IMR-90 (cell line): Measurements from ENCODE around the gene GSG1L. TPM values are rescaled to one million over a fixed set of nuclear protein-coding genes. Genes with fewer than 3 reads are reported as not detected.

Source experiments
- ATAC-seq: fragments of 200-7000 bp; cut with Tn5 transposase; 2 replicates; pipeline ENCODE4 v1.9.1; 2020; ENCODE audit warnings: low read depth, mild to moderate bottlenecking, moderate library complexity
- BruUV-seq: library from RNA; stranded (reverse); fragments of 400-500 nt; replicated peaks from 2 replicates; lab custom pipeline; 2021; lab: Mats Ljungman, UMichigan
- CTCF ChIA-PET: fragments of 300-600 bp; formaldehyde crosslinking; extraction: SDS; loops from one replicate; lab custom pipeline; 2021; ENCODE audit warnings: antibody characterized with exemption; lab: Yijun Ruan, JAX
- POLR2A ChIA-PET: fragments of 300-600 bp; sonication (Branson Sonifier 250); formaldehyde crosslinking; loops from one replicate; lab custom pipeline; 2022; ENCODE audit warnings: antibody characterized with exemption; ENCODE audit not compliant: unreplicated experiment; lab: Charles Lee
- DNase-seq: peaks from one replicate; pipeline ENCODE4 v3.0.0; 2013
- H2AFZ ChIP-seq: replicated peaks from 2 replicates; pipeline ENCODE3; 2013; ENCODE audit warnings: low read length, mild to moderate bottlenecking; ENCODE audit not compliant: poor library complexity
- H2AK5ac ChIP-seq: 2 replicates; pipeline ENCODE4 v1.6.1; 2013; ENCODE audit warnings: low read depth, low read length, inconsistent platforms
- H2AK9ac ChIP-seq: replicated peaks from 2 replicates; pipeline ENCODE3; 2013; ENCODE audit warnings: mild to moderate bottlenecking, low read depth, low read length, moderate library complexity; ENCODE audit not compliant: poor library complexity
- H2BK120ac ChIP-seq: 2 replicates; pipeline ENCODE4 v1.6.1; 2013; ENCODE audit warnings: low read depth, low read length, inconsistent platforms
- H2BK15ac ChIP-seq: 3 replicates; pipeline ENCODE4 v1.6.1; 2013; ENCODE audit warnings: low read depth, low read length, inconsistent platforms
- H2BK20ac ChIP-seq: 2 replicates; pipeline ENCODE4 v1.6.1; 2013; ENCODE audit warnings: low read depth, mild to moderate bottlenecking, inconsistent platforms, low read length, moderate library complexity
- H2BK5ac ChIP-seq: 2 replicates; pipeline ENCODE4 v1.6.1; 2013; ENCODE audit warnings: mild to moderate bottlenecking, low read depth, low read length, inconsistent platforms; ENCODE audit not compliant: poor library complexity, severe bottlenecking
- H3K14ac ChIP-seq: replicated peaks from 2 replicates; pipeline ENCODE4 v1.6.1; 2013; ENCODE audit warnings: low read depth, low read length, inconsistent platforms
- H3K18ac ChIP-seq: 2 replicates; pipeline ENCODE4 v1.6.1; 2013; ENCODE audit warnings: low read depth, low read length, control low read depth
- H3K23ac ChIP-seq: 2 replicates; pipeline ENCODE4 v1.6.1; 2013; ENCODE audit warnings: low read depth, low read length, inconsistent platforms
- H3K27ac ChIP-seq: 2 replicates; pipeline ENCODE4 v1.5.1; 2013; ENCODE audit warnings: mild to moderate bottlenecking, control low read depth, low read length; ENCODE audit not compliant: insufficient read depth
- H3K27me3 ChIP-seq: 2 replicates; pipeline ENCODE4 v1.6.1; 2013; ENCODE audit warnings: low read length; ENCODE audit not compliant: control insufficient read depth, insufficient read depth
- H3K36me3 ChIP-seq: 2 replicates; pipeline ENCODE4 v1.6.1; 2013; ENCODE audit warnings: low read length, mixed read lengths; ENCODE audit not compliant: control insufficient read depth, insufficient read depth
- H3K4ac ChIP-seq: 2 replicates; pipeline ENCODE4 v1.6.1; 2013; ENCODE audit warnings: low read depth, low read length, inconsistent platforms
- H3K4me1 ChIP-seq: 2 replicates; pipeline ENCODE4 v1.6.1; 2013; ENCODE audit warnings: low read length, mixed read lengths; ENCODE audit not compliant: control insufficient read depth, insufficient read depth
- H3K4me2 ChIP-seq: 2 replicates; pipeline ENCODE4 v1.6.1; 2013; ENCODE audit warnings: low read depth, mild to moderate bottlenecking, control low read depth, low read length, moderate library complexity
- H3K4me3 ChIP-seq: 2 replicates; pipeline ENCODE4 v1.5.1; 2013; ENCODE audit warnings: low read depth, mild to moderate bottlenecking, control low read depth, low read length, moderate library complexity; ENCODE audit not compliant: insufficient read depth
- H3K56ac ChIP-seq: 2 replicates; pipeline ENCODE4 v1.6.1; 2013; ENCODE audit warnings: low read length, inconsistent platforms; ENCODE audit not compliant: insufficient read depth; ENCODE audit errors: extremely low read depth
- H3K79me1 ChIP-seq, 2 experiments: 2 replicates each; pipeline ENCODE4 v1.6.1; 2013; ENCODE audit warnings: low read length in 2 of 2, inconsistent platforms in 1 of 2, low read depth in 1 of 2
- H3K9ac ChIP-seq: 2 replicates; pipeline ENCODE4 v1.6.1; 2013; ENCODE audit warnings: low read depth, low read length, control low read depth
- H3K9me1 ChIP-seq: 2 replicates; pipeline ENCODE4 v1.6.1; 2013; ENCODE audit warnings: low read length, inconsistent platforms; ENCODE audit not compliant: insufficient read depth
- H3K9me3 ChIP-seq: 2 replicates; pipeline ENCODE4 v1.6.1; 2013; ENCODE audit warnings: low read length; ENCODE audit not compliant: control insufficient read depth, insufficient read depth
- H4K20me1 ChIP-seq: 2 replicates; pipeline ENCODE4 v1.6.1; 2013; ENCODE audit warnings: low read length, inconsistent platforms; ENCODE audit not compliant: insufficient read depth
- H4K5ac ChIP-seq: 2 replicates; pipeline ENCODE4 v1.6.1; 2013; ENCODE audit warnings: mild to moderate bottlenecking, low read depth, low read length, control low read depth
- H4K8ac ChIP-seq, 2 experiments: 2 replicates each; pipeline ENCODE4 v1.6.1; 2013; ENCODE audit warnings: low read depth in 2 of 2, low read length in 2 of 2, control low read depth in 1 of 2, inconsistent platforms in 1 of 2
- H4K91ac ChIP-seq: 2 replicates; pipeline ENCODE4 v1.6.1; 2013; ENCODE audit warnings: low read depth, low read length, inconsistent platforms; ENCODE audit not compliant: insufficient read depth
- SMC3 ChIP-seq: fragments of 150-350 bp; IDR thresholded peaks from 2 replicates; pipeline ENCODE4 v1.6.1; 2016; ENCODE audit warnings: low read depth, mild to moderate bottlenecking, antibody characterized with exemption, low read length, moderate library complexity
- WGBS, 2 experiments: methylation state at CpG; one replicate each; pipeline versions ENCODE4 v1.1.5 to v1.1.7; 2013; ENCODE audit warnings: missing lambda C conversion rate in 2 of 2; ENCODE audit not compliant: insufficient read length in 1 of 2; ENCODE audit errors: extremely low coverage in 2 of 2; 5-methylcytosine and 5-hydroxymethylcytosine counted together
- dilution Hi-C: fragments of 300-500 bp; cut with HindIII; formaldehyde crosslinking; loops from one replicate; pipeline ENCODE4 v1.14.3; 2018; ENCODE audit warnings: low sequenced_read_pairs; ENCODE audit not compliant: unreplicated experiment
- in situ Hi-C: fragments of 300-500 bp; cut with MboI; formaldehyde crosslinking; loops from 3 replicates; pipeline ENCODE4 v1.14.3; 2019; ENCODE audit warnings: low sequenced_read_pairs, inconsistent platforms, mixed read lengths
- intact Hi-C: fragments of 100-400 bp; cut with micrococcal nuclease; formaldehyde crosslinking; loops from 2 replicates; pipeline ENCODE4 v1.10.0; 2022
- polyA plus RNA-seq, 3 experiments: library from polyadenylated mRNA; depleted of rRNA; stranded (reverse); fragments of >200 nt; gene quantifications; 2 replicates each; pipeline ENCODE4 v1.2.3, GENCODE V29; 2012; ENCODE audit warnings: low replicate concordance in 1 of 3
- total RNA-seq: library from RNA; depleted of rRNA; stranded (reverse); fragments of >200 nt; gene quantifications from 2 replicates; pipeline ENCODE4 v1.2.3, GENCODE V29; 2012

Gene GSG1L
- total and polyA plus RNA-seq, 2 of the 4 experiments (the other 2 are of a cell fraction): not detected

DNA sequence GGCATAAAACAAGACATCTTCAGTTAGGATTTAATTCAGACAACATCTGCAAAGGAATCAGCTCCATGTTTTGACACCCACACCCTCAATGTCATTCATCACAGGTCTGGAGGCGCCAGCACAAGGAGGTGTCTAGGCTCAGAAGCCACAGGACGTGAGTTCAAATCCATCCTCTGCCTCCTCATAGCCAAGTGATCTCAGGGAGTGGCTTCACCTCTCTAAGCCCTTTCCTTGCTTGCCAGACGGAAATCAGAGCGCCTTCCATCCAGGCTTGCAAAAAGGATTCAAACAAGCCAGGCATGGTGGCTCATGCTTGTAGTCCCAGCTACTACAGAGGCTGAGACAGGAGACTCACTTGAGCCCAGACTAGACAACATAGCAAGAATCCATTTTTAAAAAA is 84.6 kb downstream of the GSG1L start:
- H4K91ac ChIP-seq: no peak overlapping the region
- no peak overlapping the region for H3K9ac ChIP-seq
- no peak overlapping the region for H3K56ac ChIP-seq
- H4K20me1 ChIP-seq: no peaks in the 10 kb centered on the region
- H2AK9ac ChIP-seq: no peak overlapping the region
- no peak for TF ChIP-seq SMC3
- in situ Hi-C loops (loop anchor here (10.0 kb wide), 1 partner anchor 96 kb away; no protein-coding TSS in a partner anchor), dilution Hi-C loops (no loop called here), intact Hi-C loops (no loop called here)
- no peaks in the 10 kb centered on the region for H3K9me3 ChIP-seq
- H2BK5ac ChIP-seq: no peak overlapping the region
- H3K27ac ChIP-seq: no peak overlapping the region
- no peak for DNase-seq
- ATAC-seq: no peak
- WGBS, 2 experiments: 62% methylated on average over 3 of the region's 4 CpGs; no CpG with 5 or more reads in 1 of the 2 experiments
- H2BK15ac ChIP-seq: no peak overlapping the region
- no peak overlapping the region for H2AK5ac ChIP-seq
- no peak overlapping the region for H2BK20ac ChIP-seq
- no peaks in the 10 kb centered on the region for H3K9me1 ChIP-seq
- no TSS peak for BruUV-seq
- POLR2A ChIA-PET: interaction anchor here (0.6 kb wide), 1 partner anchor 113 kb away, joined by 24 read pairs; no protein-coding TSS in a partner anchor
- H3K79me1 ChIP-seq: no peaks in the 10 kb centered on the region
- H3K14ac ChIP-seq: no peak overlapping the region
- no peak overlapping the region for H2AFZ ChIP-seq
- no peak overlapping the region for H3K23ac ChIP-seq
- H3K27me3 ChIP-seq: peaks cover 8% of the 10 kb centered on the region
- H4K8ac ChIP-seq: no peak overlapping the region
- no peak overlapping the region for H3K4ac ChIP-seq
- no peaks in the 10 kb centered on the region for H3K4me1 ChIP-seq
- H3K4me2 ChIP-seq: no peak overlapping the region
- no peaks in the 10 kb centered on the region for H3K36me3 ChIP-seq
- H3K18ac ChIP-seq: no peak overlapping the region
- no peak overlapping the region for H3K4me3 ChIP-seq
- H4K5ac ChIP-seq: no peak overlapping the region
- H2BK120ac ChIP-seq: no peak overlapping the region
- CTCF ChIA-PET: no interaction called here
